GM12878 (cell line): ENCODE results near the gene FBXL17. TPM values are rescaled to one million over a fixed set of nuclear protein-coding genes. Genes with fewer than 3 reads are reported as not detected.

Experiments
- ATAC-seq: fragments of 200-7000 bp; cut with Tn5 transposase; 3 replicates; pipeline ENCODE4 v1.9.1; 2020; ENCODE audit warnings: mild to moderate bottlenecking, moderate library complexity
- BruUV-seq: library from RNA; stranded (reverse); fragments of 400-500 nt; replicated peaks from 2 replicates; lab custom pipeline; 2021; lab: Mats Ljungman, UMichigan
- CTCF ChIA-PET: fragments of 300-600 bp; sonication (Branson Sonifier 250); formaldehyde crosslinking; extraction: SDS; loops from one replicate; lab custom pipeline; 2021; ENCODE audit warnings: inconsistent platforms; lab: Yijun Ruan, JAX
- POLR2A ChIA-PET: fragments of 350-600 bp; formaldehyde crosslinking; extraction: SDS; loops from one replicate; lab custom pipeline; 2021; ENCODE audit warnings: inconsistent platforms; lab: Charles Lee
- RAD21 ChIA-PET: fragments of 300-600 bp; sonication (Branson Sonifier 250); formaldehyde crosslinking; loops from one replicate; lab custom pipeline; 2023; ENCODE audit warnings: antibody characterized with exemption; ENCODE audit not compliant: unreplicated experiment; lab: Charles Lee
- SMC1A ChIA-PET: fragments of 300-600 bp; sonication (Branson Sonifier 250); formaldehyde crosslinking; loops from one replicate; lab custom pipeline; 2023; ENCODE audit not compliant: unreplicated experiment, uncharacterized antibody; lab: Charles Lee
- DNase-seq: peaks from one replicate; pipeline ENCODE4 v3.0.0-alpha.2; 2011; ENCODE audit warnings: low read depth, low spot score
- FAIRE-seq: peaks from 3 replicates; lab custom pipeline; 2011; peaks lifted over from hg19 to GRCh38; lab: Jason Lieb, UNC
- H2AFZ ChIP-seq: 2 replicates; pipeline ENCODE4 v1.6.0; 2011; ENCODE audit warnings: low read depth, low read length, control low read depth; ENCODE audit not compliant: control insufficient read depth
- H3K27ac ChIP-seq: 2 replicates; pipeline ENCODE4 v1.5.1; 2011; ENCODE audit warnings: control low read depth; ENCODE audit not compliant: control insufficient read depth, insufficient read depth
- H3K27me3 ChIP-seq, 2 experiments: replicated peaks in 1 of 2; 2 replicates each; pipeline versions ENCODE4 v1.6.0 to v1.6.1; 2011; ENCODE audit warnings: low read length in 1 of 2; ENCODE audit not compliant: control insufficient read depth in 2 of 2, insufficient read depth in 2 of 2
- H3K36me3 ChIP-seq, 2 experiments: 2 replicates each; pipeline ENCODE4 v1.5.1; 2011; ENCODE audit warnings: low read length in 1 of 2; ENCODE audit not compliant: control insufficient read depth in 2 of 2, insufficient read depth in 2 of 2
- H3K4me1 ChIP-seq: 2 replicates; pipeline ENCODE4 v1.6.1; 2011; ENCODE audit warnings: mild to moderate bottlenecking, low read length, moderate library complexity, mixed read lengths; ENCODE audit not compliant: control insufficient read depth, insufficient read depth
- H3K4me2 ChIP-seq: 2 replicates; pipeline ENCODE4 v1.6.0; 2011; ENCODE audit warnings: control low read depth; ENCODE audit not compliant: control insufficient read depth, insufficient read depth
- H3K4me3 ChIP-seq: fragments of 200-600 bp; sonication (generic); 2 replicates; pipeline ENCODE4 v1.5.1; 2016
- H3K79me2 ChIP-seq: 2 replicates; pipeline ENCODE4 v1.6.0; 2011; ENCODE audit warnings: low read length; ENCODE audit not compliant: control insufficient read depth, insufficient read depth
- H3K9ac ChIP-seq: 2 replicates; pipeline ENCODE4 v1.8.0; 2011; ENCODE audit warnings: low read length, control low read depth, mixed read lengths; ENCODE audit not compliant: control insufficient read depth, insufficient read depth
- H3K9me3 ChIP-seq: replicated peaks from 3 replicates; pipeline ENCODE4 v1.5.1; 2011; ENCODE audit warnings: mild to moderate bottlenecking, low read length; ENCODE audit not compliant: control insufficient read depth, insufficient read depth
- H4K20me1 ChIP-seq: 2 replicates; pipeline ENCODE4 v1.6.0; 2011; ENCODE audit not compliant: control insufficient read depth, insufficient read depth
- EP300 ChIP-seq, 2 experiments: fragments of 150-350 bp in 1 of 2; IDR thresholded peaks; 2 replicates each; pipeline ENCODE4 v1.6.1; 2011 to 2012; ENCODE audit warnings: low read depth in 2 of 2, low read length in 2 of 2, borderline replicate concordance in 1 of 2, improper control_type of control experiment in 1 of 2, inconsistent platforms in 1 of 2; ENCODE audit not compliant: control insufficient read depth in 1 of 2
- FOS ChIP-seq: IDR thresholded peaks from 3 replicates; pipeline ENCODE4 v1.6.1; 2011; ENCODE audit warnings: borderline replicate concordance; ENCODE audit not compliant: insufficient read length; ENCODE audit errors: extremely low read depth
- IKZF1 ChIP-seq: fragments of 450-650 bp; conservative IDR thresholded peaks from 2 replicates; pipeline ENCODE4 v1.6.1; 2017; ENCODE audit warnings: antibody characterized with exemption, mild to moderate bottlenecking
- MTA2 ChIP-seq: fragments of 450-650 bp; IDR thresholded peaks from 2 replicates; pipeline ENCODE4 v1.6.1; 2016; ENCODE audit warnings: low read depth, mild to moderate bottlenecking, moderate library complexity
- NFYB ChIP-seq: IDR thresholded peaks from 2 replicates; pipeline ENCODE4 v1.6.1; 2011; ENCODE audit warnings: low read depth, mild to moderate bottlenecking, low read length, improper control_type of control experiment, moderate library complexity; ENCODE audit not compliant: insufficient read depth
- NR2F1 ChIP-seq: fragments of 450-650 bp; conservative IDR thresholded peaks from 2 replicates; pipeline ENCODE4 v1.6.1; 2017; ENCODE audit warnings: mild to moderate bottlenecking
- STAT1 ChIP-seq: fragments of 450-650 bp; conservative IDR thresholded peaks from 2 replicates; pipeline ENCODE4 v1.6.1; 2014; ENCODE audit warnings: antibody characterized with exemption, mild to moderate bottlenecking
- TARDBP ChIP-seq: IDR thresholded peaks from 2 replicates; pipeline ENCODE4 v1.6.1; 2016; ENCODE audit warnings: borderline replicate concordance
- WGBS: methylation state at CpG from one replicate; pipeline ENCODE4 v1.1.6; 2016; ENCODE audit warnings: low lambda C conversion rate; ENCODE audit not compliant: insufficient replicate concordance, insufficient coverage; ENCODE audit errors: missing lambda C conversion rate; 5-methylcytosine and 5-hydroxymethylcytosine counted together
- in situ Hi-C: fragments of 300-500 bp; cut with MboI; formaldehyde crosslinking; loops from 9 replicates; pipeline ENCODE4 v1.14.3; 2018; ENCODE audit warnings: mixed read lengths
- intact Hi-C: fragments of 100-400 bp; cut with micrococcal nuclease; formaldehyde crosslinking; loops from one replicate; pipeline ENCODE4 v1.14.2; 2022; ENCODE audit not compliant: unreplicated experiment
- polyA plus RNA-seq, 11 experiments: library from polyadenylated mRNA; depleted of rRNA in 4 of 11; unstranded in 6 of 11; stranded (reverse) in 5 of 11; fragments of >200 nt; fragmentation: Nextera tagmentation in 4 of 11; fragmentation: Illumina TruSeq in 1 of 11; extraction: Ambion mirVana in 4 of 11; extraction: Trizol in 1 of 11; gene quantifications; 1 replicate in 1 of 11; 2 replicates in 10 of 11; pipeline versions ENCODE4 v1.2.1 to v1.2.3, GENCODE V29; 2011 to 2016; ENCODE audit warnings: inconsistent platforms in 2 of 11, missing spikeins in 2 of 11, low read depth in 1 of 11
- total RNA-seq, 4 experiments: library from RNA; depleted of rRNA in 3 of 4; stranded (reverse); fragments of >200 nt in 3 of 4; fragmentation: Illumina TruSeq in 1 of 4; extraction: Trizol in 1 of 4; gene quantifications; 2 replicates each; pipeline versions ENCODE4 v1.2.1 to v1.2.3, GENCODE V29; 2013 to 2021

The FBXL17 gene
- total and polyA plus RNA-seq, 10 of the 15 experiments (the other 5 are each of a cell fraction or from before 2014, with no cell fraction given), result 0.88 to 9.0 (median 4.4) TPM

GRCh38 chr5:108184940-108185339, 197.0 kb downstream of the FBXL17 start:
- Histone ChIP-seq H3K27ac (no peak overlapping the region), H3K9me3 (no peaks in the 10 kb centered on the region), H4K20me1 (no peaks in the 10 kb centered on the region), H3K4me1 (no peaks in the 10 kb centered on the region), H3K4me2 (no peak overlapping the region), H3K9ac (no peak overlapping the region), H3K4me3 (no peak overlapping the region), H3K36me3 (no peaks in the 10 kb centered on the region), H3K27me3 (no peaks in the 10 kb centered on the region), H3K79me2 (no peaks in the 10 kb centered on the region), H2AFZ (no peak overlapping the region)
- 87% methylated on average over 3 of the region's 3 CpGs for WGBS
- POLR2A ChIA-PET, result interaction anchor here (0.7 kb wide), 1 partner anchor 12 kb away, joined by 4 read pairs; no protein-coding TSS in a partner anchor
- FAIRE-seq (no peak), ATAC-seq (no peak), DNase-seq (no peak)
- RAD21 ChIA-PET, result interaction anchor here (0.7 kb wide), 1 partner anchor 294 kb away, joined by 3 read pairs; no protein-coding TSS in a partner anchor
- TF ChIP-seq TARDBP (no peak), NR2F1 (no peak), EP300 (IDR thresholded peaks at IDR 0.05; ENCODE audit: borderline replicate concordance in 1 of 2, control insufficient read depth in 1 of 2, low read depth in 2 of 2, low read length in 2 of 2) (no peak), STAT1 (no peak), IKZF1 (no peak), MTA2 (no peak), FOS (no peak), NFYB (no peak)
- CTCF ChIA-PET, result interaction anchor here (1.1 kb wide), 1 partner anchor 10 kb away, joined by 3 read pairs; no protein-coding TSS in a partner anchor
- intact Hi-C loops, result no loop called here
- in situ Hi-C loops, result no loop called here
- BruUV-seq, result no TSS peak
- SMC1A ChIA-PET, result interaction anchor here (1.0 kb wide), 1 partner anchor 10 kb away, joined by 3 read pairs; no protein-coding TSS in a partner anchor
